GM06990 (cell line): ENCODE data around the gene MITF.

Experiments used
- DNase-seq: peaks from one replicate; pipeline ENCODE4 v3.0.0-alpha.2; 2011; ENCODE audit not compliant: insufficient read length; ENCODE audit errors: extremely low read depth
- H3K27me3 ChIP-seq: replicated peaks from 2 replicates; pipeline ENCODE4 v1.6.0; 2011; ENCODE audit warnings: low read length; ENCODE audit not compliant: control insufficient read depth, insufficient read depth
- H3K36me3 ChIP-seq: 2 replicates; pipeline ENCODE4 v1.5.1; 2011; ENCODE audit warnings: low read length; ENCODE audit not compliant: control insufficient read depth, insufficient read depth
- H3K4me3 ChIP-seq: replicated peaks from 2 replicates; pipeline ENCODE4 v1.5.1; 2011; ENCODE audit warnings: low read depth, mild to moderate bottlenecking, control low read depth, low read length
- CTCF ChIP-seq: IDR thresholded peaks from 2 replicates; pipeline ENCODE4 v1.5.1; 2011; ENCODE audit warnings: low read length, control low read depth, mild to moderate bottlenecking, inconsistent platforms; ENCODE audit not compliant: insufficient read depth, poor library complexity, severe bottlenecking

Gene MITF

GRCh38 chr3:69740103-69741021 lies 1.1 kb downstream of the MITF start:
- peak; percentile 6 for DNase-seq
- no peak for TF ChIP-seq CTCF
- Histone ChIP-seq H3K36me3 (no peaks in the 10 kb centered on the region), H3K27me3 (peaks cover 3% of the 10 kb centered on the region), H3K4me3 (peak overlapping the region; percentile 68)

- DNase-seq = no peak
- Histone ChIP-seq H3K4me3 (no peak overlapping the region), H3K36me3 (no peaks in the 10 kb centered on the region), H3K27me3 (peaks cover 3% of the 10 kb centered on the region)
- TF ChIP-seq CTCF = no peak
These were observed 1.9 kb downstream of the MITF start for GRCh38 chr3:69741032-69741767.

- H3K36me3 ChIP-seq = no peaks in the 10 kb centered on the region
- peaks cover 3% of the 10 kb centered on the region for H3K27me3 ChIP-seq
- no peak overlapping the region for H3K4me3 ChIP-seq
- TF ChIP-seq CTCF = no peak
- DNase-seq = no peak
These were observed 3.1 kb downstream of the MITF start for GRCh38 chr3:69742391-69742790.

GRCh38 chr3:69743975-69744906 lies 5.0 kb downstream of the MITF start:
- no peak for DNase-seq
- Histone ChIP-seq H3K4me3 (no peak overlapping the region), H3K27me3 (peaks cover 3% of the 10 kb centered on the region), H3K36me3 (no peaks in the 10 kb centered on the region)
- no peak for TF ChIP-seq CTCF

- TF ChIP-seq CTCF = no peak
- DNase-seq = no peak
- peaks cover 3% of the 10 kb centered on the region for H3K27me3 ChIP-seq
- no peaks in the 10 kb centered on the region for H3K36me3 ChIP-seq
- H3K4me3 ChIP-seq = no peak overlapping the region
These were observed 6.2 kb downstream of the MITF start for GRCh38 chr3:69745505-69745904.
